GOT3 (cell line): ENCODE results near the gene TMEM267.
"Not testable (repeated sequence)": the region's sequence is repeated elsewhere in the genome, so short reads cannot be mapped to it uniquely, and the experiment has no call there.

ENCODE experiments used
- DNase-seq: peaks from one replicate; lab custom pipeline; 2025; ENCODE audit warnings: mixed read lengths; lab: John Stamatoyannopoulos, UW

Gene TMEM267

DNA sequence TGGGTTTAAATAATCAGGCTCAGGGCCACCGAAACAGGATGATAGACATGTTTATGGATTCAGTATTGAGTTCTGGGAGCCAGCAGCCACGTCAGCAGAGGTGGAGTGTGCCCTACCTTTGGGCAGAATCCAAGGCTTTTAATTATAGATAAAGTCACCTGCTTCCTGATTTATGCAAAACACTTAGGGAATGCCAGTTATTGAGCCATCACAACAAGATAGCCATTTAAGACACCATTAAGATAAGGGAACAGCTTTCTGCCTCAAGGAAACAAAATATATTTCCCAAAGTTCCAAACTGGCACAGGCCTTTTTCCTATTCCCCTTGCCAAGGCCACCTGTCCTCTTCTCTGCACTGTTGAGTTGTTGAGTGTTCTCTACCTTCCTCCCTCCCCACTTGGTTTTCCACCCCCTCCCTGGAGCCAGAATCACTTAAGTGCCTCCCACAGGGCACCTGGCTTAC lies 73.8 kb downstream of the TMEM267 start:
- DNase-seq, result no peak

DNA sequence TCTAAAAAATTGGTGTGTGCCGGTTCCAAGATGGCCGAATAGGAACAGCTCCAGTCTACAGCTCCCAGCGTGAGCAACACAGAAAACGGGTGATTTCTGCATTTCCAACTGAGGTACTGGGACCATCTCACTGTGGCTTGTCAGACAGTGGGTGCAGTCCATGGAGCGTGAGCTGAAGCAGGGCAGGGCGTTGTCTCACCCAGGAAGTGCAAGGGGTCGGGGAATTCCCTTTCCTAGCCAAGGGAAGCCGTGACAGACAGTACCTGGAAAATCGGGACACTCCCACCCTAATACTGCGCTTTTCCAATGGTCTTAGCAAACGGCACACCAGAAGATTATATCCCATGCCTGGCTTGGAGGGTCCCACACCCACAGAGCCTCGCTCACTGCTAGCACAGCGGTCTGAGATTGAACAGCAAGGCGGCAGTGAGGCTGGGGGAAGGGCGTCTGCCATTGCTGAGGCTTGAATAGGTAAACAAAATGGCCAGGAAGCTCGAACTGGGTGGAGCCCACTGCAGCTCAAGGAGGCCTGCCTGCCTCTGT lies 81.1 kb downstream of the TMEM267 start:
- not testable (repeated sequence) for DNase-seq

- DNase-seq, result no peak
Measured at GRCh38 chr5:43401827-43402226, 81.8 kb downstream of the TMEM267 start.

DNA sequence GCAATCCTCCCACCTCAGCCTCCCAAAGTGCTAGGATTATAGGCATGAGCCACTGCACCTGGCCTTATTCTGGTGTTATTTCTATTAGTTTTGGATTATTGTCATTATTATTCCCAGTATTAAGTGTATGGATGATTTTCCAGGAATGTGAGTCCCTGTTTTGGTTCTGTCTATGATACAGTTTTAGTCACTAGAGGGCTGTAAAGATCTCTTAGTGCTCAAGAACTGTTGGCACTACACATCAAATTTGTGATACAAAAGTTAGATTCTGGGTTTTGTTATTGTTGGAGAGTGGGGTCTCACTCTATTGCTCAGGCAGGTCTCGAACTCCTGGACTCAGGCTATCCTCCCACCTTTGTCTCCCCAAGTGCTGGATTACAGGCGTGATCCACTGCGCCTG lies 83.6 kb downstream of the TMEM267 start:
- DNase-seq, result no peak

DNA sequence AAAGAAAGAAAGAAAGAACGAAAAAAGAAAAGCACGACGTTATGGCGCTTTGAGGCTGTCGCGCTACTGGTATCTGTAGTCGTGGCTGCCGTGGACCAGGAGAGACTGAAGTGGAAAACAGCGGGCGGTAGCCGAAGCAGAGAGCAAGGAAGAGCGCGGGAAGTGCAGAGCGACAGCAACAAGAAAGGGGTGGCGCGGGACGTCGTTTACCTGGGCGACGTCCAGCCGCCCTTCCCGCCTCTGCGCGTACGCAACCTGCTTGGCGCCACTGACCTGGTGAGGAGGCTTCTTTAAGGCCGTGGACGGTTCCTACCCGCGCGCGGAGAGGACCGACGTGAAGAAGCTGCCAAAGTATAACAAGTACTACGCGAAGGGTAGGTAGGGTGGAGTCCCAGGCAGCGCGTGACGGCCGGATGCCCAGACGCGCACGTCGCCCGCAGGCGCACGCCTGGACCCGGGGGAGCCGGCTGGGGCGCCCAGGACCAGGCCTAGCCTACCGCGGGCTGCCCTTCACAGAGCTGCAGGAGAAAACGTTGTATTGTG lies 86.8 kb downstream of the TMEM267 start:
- DNase-seq, result no peak
